ENCODE results near the gene IFITM5.

DNA sequence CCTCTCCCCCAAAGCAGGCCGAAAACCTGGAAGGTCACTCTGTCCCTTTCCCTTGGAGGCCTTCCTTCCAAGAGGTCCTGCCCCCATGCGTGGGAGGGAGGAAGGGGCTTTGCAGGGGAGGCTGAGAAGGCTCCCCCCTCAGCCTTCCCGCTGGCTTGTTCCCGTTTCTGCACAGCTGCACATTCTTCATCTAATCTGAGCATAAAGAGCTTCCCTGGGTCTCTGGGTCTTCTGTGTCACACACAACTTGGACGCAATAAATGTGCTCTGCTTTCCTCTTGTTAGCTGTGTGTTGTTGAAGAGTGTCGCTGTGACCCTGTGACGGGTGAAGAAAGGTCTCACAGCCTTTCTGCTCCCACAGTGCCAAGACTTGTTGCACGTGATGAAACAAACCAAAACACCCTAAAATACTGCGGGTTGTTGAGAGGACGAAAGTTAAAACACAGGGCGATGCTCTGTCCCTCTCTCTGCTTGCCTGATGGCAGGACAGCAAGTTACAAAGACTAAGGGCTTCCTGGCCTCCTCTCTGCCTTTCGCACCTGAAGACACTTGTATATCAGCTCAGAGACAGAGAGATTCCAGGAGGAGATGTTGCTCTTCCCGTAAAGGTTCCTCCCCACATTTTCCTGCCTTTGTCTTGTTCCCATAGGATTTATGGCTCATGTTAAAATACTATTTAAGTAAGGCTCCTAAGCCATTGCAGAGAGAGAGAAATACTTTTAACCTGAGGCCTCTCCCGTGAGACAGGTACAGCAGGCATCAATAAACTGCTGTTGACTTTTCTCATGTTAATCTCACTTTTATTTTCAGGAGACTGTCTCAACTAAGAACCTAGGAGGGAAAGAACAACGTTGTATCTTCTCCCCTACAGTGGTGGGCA, 36.7 kb upstream of the IFITM5 start:
- TF ChIP-seq, protein P1, sequence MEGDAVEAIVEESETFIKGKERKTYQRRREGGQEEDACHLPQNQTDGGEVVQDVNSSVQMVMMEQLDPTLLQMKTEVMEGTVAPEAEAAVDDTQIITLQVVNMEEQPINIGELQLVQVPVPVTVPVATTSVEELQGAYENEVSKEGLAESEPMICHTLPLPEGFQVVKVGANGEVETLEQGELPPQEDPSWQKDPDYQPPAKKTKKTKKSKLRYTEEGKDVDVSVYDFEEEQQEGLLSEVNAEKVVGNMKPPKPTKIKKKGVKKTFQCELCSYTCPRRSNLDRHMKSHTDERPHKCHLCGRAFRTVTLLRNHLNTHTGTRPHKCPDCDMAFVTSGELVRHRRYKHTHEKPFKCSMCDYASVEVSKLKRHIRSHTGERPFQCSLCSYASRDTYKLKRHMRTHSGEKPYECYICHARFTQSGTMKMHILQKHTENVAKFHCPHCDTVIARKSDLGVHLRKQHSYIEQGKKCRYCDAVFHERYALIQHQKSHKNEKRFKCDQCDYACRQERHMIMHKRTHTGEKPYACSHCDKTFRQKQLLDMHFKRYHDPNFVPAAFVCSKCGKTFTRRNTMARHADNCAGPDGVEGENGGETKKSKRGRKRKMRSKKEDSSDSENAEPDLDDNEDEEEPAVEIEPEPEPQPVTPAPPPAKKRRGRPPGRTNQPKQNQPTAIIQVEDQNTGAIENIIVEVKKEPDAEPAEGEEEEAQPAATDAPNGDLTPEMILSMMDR (IDR thresholded peaks at IDR 0.05), result no peak
- TF ChIP-seq POLR2A (IDR thresholded peaks at IDR 0.05) (no peak), POLR2AphosphoS5 (IDR thresholded peaks at IDR 0.05) (no peak)

Measured in suprapubic skin (tissue), 4 donors.